SKM-1 (cell line): ENCODE results near the gene TMEM179.
"Not testable (repeated sequence)": the region's sequence is repeated elsewhere in the genome, so short reads cannot be mapped to it uniquely, and the experiment has no call there.

Source experiments
- DNase-seq: peaks from one replicate; lab custom pipeline; 2025; ENCODE audit not compliant: unreplicated experiment; lab: John Stamatoyannopoulos, UW

TMEM179 gene

GRCh38 chr14:104588066-104588857, 16.3 kb downstream of the TMEM179 start:
- no peak for DNase-seq

- DNase-seq = no peak
These were observed 16.9 kb downstream of the TMEM179 start for GRCh38 chr14:104587641-104588040.

DNA sequence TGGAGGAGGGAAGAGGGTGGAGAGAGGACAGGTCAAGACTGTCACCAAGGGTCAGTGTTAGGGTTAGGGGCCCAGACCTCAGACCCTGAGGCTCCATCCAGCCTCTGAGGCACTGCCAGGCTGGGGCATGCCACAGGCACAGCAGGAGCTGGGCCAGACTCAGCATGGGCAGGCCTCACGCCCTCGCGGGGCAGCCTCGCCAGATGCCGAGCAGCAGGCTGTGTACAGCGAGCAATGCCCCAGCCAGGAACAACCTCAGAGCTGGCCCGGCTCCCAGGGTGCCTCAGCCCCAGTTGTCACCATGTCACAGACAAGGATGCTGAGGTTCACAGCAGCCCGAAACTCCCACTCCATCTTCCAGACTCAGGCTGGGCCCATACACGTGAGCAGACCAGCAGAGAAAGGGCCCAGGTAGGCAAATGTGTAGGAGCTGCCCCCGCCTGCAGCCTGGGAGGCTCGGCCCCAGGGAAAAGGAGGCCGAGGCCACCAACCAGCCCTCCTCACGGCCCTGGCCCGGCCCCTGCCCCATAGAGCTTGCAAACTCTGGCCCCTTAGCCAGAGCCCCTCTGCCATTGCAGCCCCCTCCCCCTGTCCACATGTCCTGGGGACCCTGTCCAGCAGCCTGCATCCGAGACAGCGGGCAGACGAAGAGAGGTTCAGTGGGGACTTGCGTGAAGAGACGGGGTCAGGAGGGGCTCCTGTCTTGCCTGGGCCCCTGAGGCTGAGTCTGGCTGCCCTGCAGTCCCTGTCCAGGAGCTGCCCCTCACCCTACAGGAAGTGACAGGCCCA, 17.5 kb downstream of the TMEM179 start:
- no peak for DNase-seq

DNA sequence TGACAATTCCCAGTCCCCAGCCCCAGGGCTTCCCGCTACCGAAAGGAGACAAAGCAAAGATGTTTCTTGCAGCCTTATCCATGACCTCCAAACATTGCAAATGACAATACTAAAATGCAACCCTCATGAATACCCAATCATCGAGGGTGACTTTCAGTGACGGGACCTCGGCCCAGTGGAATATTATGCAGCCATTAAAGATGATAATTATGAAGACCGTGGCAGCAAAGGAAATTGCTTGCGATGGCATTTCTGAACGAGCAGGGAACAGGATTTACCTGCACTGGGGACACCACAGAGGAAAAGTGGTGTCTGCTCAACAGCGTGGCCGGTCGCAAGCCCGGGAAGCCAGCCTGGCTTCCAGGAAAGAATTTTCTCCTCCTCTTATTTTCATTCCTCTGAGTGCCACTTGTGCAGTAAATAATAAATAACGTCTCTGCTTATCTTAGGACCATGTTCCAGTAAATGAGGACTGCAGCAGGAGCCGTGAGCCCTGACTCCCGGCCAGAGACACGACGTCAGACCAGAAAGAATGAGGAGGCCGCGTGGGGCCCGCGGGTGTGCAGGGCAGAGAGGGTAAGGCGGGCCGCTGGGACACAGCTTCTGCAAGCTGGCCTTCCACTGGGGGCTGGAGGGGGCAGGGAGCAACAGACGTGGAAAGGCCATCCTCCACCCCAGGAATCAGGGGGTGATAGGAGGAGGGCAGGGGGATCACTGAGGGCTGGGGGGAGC, 18.4 kb downstream of the TMEM179 start:
- no peak for DNase-seq

GRCh38 chr14:104584557-104584956, 20.0 kb downstream of the TMEM179 start:
- DNase-seq = no peak

DNA sequence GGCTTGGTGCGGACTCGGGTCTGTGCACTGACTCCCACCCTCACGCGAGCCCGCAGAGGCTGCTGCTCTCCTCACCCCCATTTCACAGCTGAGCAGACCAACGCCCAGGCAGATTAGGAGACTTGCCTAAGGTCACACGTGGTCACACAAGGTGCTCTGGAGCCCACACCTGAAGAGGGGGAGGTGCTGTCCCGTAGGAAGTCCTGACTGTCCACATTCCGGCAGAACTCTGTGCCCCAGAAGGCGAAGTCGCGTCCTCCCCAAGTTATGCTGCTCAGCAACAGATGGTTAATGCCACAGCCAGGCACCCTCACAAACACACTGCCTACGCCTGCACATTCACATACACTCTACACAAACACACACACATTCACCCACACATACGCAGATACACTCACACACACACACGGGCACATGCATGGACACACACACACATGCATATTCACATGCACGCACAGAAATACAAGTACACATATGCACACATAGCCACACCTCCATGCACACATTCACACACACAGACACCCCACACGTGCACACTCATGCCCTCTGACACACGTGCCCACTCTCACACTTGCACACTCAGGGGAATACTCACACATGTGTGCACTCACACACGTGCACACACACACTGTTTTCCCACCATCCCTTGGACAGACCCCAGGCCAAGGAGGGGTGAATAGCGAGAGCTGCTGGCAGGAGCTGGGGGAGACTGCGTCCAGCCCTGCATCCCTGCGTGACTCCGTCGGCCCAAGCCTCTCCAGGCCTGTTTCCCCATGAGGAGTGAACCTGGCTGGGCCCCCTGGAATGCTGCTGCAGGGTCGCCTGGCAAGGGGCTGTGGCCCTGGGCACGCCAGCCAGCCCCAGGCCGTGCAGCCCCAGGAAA, 20.9 kb downstream of the TMEM179 start:
- no peak for DNase-seq

GRCh38 chr14:104582662-104583061, 21.9 kb downstream of the TMEM179 start:
- no peak for DNase-seq

DNA sequence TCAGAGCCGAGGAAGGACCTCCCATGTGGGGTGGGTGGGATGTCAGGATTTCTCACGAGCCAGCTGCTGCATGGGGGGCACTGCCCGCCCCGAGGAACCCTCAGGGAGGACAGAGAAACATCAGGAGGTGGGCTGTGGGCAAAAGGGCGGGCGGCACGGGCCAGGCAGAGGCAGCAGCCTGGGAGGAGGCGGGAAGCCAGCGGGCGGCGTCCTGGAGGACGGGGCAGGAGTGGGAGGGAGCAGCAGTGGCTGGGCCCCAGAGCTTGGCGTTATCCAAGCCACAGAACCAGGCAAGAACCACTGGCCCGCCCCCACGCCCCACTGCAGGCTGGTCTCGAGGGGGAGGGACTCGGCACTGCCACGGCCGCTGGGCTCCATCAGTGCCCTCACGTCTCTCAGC, 22.6 kb downstream of the TMEM179 start:
- DNase-seq = no peak

DNA sequence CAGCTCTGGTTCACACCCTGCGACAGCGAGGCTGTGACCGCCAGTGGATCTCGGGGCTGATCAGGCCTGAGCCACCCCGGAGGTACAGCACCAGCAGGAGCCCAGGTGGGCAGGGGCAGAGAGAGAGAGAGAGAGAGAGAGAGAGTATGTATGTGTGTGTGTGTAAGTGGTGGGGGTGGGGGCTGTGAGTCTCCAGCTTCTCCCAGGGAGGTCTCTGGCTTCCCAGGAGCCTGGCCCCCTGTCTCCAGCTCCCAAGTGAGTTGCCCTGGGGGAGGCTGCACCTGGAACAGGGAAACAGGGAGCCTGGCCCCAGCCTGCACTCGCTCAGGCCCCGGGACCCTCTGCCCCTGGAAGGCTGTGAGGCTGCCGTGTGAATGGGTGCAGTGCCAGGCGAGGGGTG, 23.1 kb downstream of the TMEM179 start:
- DNase-seq = no peak

- no peak for DNase-seq
These were observed 23.6 kb downstream of the TMEM179 start for GRCh38 chr14:104580961-104581360.

GRCh38 chr14:104579939-104580338, 24.6 kb downstream of the TMEM179 start:
- DNase-seq = not testable (repeated sequence)

DNA sequence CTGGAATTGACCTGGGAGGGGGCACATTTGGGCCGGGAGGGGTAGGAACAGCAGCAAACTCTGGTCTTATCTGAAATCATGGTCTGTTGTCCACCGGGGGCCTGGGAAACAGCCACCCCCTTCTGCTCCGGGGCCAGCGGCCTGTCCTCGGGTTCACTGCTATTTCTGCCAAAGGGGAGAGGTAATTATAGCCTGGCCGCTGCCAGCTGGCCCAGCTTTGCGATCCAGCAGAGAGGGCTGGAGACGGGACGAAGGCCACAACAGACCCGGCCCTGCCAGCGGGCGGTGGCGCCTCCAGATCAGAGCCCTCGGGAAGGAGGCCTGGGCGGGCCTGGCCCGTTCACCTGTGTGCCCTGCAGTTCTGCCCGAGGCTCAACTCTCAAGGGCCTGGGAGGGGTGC, 25.1 kb downstream of the TMEM179 start, which contains the start of gene C14orf180:
C14orf180 (plus strand) TSS at position 258 of the 400 bp plus-strand sequence. CDS start 6,667 bp downstream, outside the sequence.
- DNase-seq = no peak

DNA sequence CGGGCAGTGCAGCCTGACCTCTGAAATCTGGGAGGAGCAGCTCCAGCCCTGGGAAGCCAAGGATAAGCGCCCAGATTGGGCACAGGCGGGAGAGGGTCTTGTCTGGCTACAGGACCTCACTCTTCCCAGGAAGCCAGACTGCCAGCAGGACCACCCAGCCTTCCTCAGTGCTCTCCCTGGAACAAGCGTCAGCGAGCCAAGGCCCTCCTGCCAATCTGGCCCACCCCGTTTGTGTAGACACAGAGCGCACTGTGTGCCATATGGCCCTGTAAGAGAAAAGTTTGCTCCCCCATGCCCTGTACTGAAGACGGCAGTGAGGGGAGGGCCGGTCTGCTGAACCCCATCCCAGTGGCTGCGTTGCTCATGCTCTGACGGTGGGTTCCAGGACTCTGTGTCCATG, 26.3 kb downstream of the TMEM179 start:
- DNase-seq = no peak

GRCh38 chr14:104577847-104578301, 26.7 kb downstream of the TMEM179 start:
- no peak for DNase-seq

DNA sequence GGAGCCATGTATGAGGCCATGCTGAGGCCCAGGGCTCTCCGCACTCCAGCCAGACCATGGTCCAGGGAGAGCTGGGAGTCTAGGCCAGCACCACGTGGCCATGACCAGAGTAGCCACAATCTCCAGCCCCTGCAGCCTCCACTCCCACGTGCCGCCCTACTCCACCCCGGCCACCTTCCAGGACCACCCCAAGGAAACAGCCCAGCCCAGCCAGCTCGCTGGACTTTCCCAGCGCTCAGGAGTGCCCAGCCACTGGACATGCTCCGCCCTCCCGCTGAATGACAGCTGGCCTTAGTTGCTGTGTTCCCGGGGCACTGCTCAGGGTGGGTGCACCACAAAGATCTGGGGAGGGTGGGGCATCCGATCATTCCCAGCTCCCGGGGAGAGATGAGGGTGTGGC, 27.1 kb downstream of the TMEM179 start:
- DNase-seq = no peak

DNA sequence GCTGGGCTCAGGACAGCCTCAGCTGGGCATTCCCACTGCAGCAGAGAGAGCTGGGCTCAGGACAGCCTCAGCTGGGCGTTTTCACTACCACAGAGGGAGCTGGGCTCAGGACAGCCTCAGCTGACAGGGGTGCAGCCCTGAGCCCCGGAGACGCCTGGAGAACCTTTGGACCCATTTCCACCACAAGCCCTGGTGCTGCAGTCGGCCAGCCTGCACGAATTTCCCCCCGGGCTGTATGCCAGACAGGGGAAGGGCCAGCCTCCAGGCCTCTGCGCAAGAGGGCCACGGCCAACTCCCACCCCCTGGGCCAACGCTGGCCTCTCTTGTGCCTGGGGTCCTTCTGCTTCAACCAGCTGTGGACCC, 27.6 kb downstream of the TMEM179 start:
- DNase-seq = no peak

DNA sequence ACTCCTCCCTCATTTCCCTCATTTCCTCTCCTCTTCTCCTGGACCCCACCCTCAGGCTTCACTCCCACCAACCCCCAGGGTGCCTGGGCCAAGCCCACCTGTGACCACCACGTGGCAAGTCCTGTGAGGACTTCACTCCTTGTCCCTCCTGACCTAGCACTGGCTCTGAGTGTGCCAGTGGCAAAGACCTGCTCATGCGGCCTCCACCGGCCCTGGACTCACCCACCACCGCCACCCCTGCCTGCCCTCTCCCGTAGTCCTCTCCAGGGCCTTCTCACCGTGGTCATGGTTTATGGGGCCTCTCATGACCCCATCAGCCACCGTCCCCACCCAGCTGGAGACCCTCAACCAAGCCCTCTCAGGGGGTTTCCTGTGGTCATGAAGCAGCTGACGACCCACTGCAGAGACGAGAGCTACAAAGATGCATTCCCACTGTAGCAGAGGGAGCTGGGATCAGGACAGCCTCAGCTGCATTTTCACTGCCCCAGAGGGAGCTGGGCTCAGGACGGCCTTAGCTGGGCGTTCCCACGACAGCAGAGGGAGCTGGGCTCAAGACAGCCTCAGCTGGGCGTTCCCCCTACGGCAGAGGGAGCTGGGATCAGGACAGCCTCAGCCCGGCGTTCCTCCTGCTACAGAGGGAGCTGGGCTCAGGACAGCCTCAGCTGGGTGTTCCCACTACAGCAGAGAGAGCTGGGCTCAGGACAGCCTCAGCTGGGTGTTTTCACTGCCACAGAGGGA, 28.2 kb downstream of the TMEM179 start:
- no peak for DNase-seq

DNA sequence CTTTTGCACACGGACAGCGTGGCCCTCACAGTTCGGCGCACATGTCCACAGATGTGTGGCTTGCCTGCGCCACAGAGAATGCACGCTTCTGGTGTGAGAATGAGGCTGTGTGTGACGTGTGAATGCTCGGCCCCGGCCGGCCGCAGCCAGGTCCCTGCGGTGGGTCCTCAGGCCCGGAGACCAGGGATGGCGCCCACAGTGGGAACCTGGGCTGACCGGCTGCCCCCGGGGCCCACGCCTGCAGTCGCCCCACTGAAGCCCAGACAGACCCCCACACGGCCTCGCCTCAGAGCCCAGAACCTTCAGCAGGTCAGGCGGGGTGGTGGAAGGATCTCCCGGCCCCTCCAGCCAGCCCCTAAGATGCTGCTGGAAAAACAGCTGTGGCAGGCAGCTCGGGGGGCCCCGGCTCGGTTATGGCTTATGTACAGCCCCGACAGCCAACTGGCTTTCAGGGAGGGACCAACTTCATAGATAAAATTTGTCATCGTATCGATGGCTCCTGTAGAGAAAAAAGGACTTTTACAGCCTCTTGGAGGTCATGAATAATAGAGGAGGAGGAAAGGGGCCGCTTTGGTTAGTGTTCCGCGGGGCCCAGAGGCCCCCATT, 29.5 kb downstream of the TMEM179 start:
- DNase-seq = no peak

GRCh38 chr14:104574536-104574935, 30.0 kb downstream of the TMEM179 start:
- DNase-seq = no peak
